Stimulated activated CD8-positive, alpha-beta memory T cell treated with anti-CD3 and anti-CD28 coated beads, Interleukin-15, amount 100 ng/mL, for 1 hour (primary cell): ENCODE results near the gene C16orf95.

Source experiments
- DNase-seq: peaks from one replicate; pipeline ENCODE4 v3.0.0-alpha.2; 2020; ENCODE audit warnings: low read depth

Gene C16orf95

GRCh38 chr16:87332150-87332549, 15.0 kb upstream of the C16orf95 start:
- DNase-seq = no peak

- no peak for DNase-seq
Measured at GRCh38 chr16:87331241-87331801, 14.1 kb upstream of the C16orf95 start.

- DNase-seq = no peak
Measured at GRCh38 chr16:87330646-87331045, 13.5 kb upstream of the C16orf95 start.

DNA sequence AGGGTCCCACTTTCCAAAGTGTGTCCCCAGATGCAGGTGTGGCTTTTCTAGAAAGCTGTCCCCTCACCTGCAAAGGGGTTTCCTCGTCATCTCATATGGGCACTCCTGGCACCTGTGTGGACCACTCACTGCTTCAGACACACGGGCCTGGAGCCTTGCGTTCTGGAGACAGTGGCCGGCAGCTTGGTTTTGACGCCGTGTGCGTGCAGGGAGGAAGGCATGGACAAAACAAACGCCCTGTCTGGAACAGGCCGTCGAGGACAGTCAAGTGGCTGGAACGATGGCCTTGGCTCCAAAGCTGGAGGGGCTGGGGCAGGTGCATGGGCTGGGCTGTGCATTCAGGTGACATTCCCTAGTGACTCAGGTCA, 13.0 kb upstream of the C16orf95 start:
- DNase-seq = no peak

- no peak for DNase-seq
Measured at GRCh38 chr16:87329436-87330256, 12.5 kb upstream of the C16orf95 start.

- no peak for DNase-seq
Measured at GRCh38 chr16:87328846-87329245, 11.7 kb upstream of the C16orf95 start.

GRCh38 chr16:87327798-87328495, 10.8 kb upstream of the C16orf95 start:
- no peak for DNase-seq

- no peak for DNase-seq
Measured at GRCh38 chr16:87326151-87326571, 9.0 kb upstream of the C16orf95 start.

DNA sequence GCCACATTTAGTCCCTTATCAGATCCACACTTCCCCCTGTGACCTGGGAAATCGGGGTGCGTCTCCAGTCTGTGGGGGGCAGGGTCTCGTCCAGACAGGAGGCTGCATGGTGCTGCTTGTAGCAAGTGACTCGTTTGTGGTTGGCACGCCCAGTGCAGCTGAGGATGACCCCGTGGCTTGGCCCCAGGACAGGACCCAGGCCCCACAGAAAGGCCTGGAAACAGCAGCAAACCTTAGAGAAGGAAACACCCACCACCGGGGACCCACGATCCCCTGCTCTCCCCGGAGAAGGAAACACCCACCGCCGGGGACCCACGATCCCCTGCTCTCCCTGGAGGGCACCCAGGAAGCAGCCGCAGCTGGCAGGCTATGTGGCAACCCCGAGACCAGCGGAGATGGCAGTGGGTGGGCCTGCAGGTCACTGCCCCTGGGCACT, 8.2 kb upstream of the C16orf95 start:
- no peak for DNase-seq

- DNase-seq = peak; percentile 21
Measured at GRCh38 chr16:87324411-87325275, 7.5 kb upstream of the C16orf95 start.

DNA sequence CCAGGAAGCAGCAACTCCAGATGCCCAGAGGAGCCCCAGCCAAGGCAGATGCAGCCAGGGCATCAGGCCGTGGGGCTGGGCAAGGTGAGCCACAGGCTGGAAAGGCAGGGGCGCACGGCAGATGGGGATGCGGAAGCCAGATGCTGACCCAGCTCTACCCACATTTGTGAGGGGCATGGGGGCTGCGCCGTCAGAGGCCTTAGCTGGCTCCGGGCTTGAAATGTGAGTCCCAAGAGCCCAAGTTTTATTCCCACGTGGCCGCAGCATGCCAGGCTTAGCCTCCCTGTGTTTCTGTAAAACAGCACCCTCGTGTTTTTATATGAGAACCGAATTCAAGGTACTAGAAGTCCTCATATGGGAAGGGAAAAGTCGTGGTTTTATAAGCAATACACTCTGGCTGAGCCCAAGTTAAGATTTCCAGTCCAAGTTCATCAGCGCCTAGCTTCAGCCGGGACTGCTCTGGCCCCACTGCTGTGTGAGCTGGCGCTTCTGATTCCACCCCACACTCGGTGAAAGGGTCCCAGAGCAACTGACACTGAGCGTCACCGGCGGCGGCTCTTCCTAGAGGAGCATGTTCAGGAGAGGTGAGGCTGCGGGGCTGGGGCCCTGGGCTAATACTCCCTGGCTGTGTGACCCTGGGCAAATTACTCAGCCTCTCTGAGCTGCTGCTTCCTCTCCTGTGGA, 6.7 kb upstream of the C16orf95 start:
- no peak for DNase-seq

- no peak for DNase-seq
Measured at GRCh38 chr16:87322833-87323726, 5.9 kb upstream of the C16orf95 start.

GRCh38 chr16:87322360-87322759, 5.2 kb upstream of the C16orf95 start:
- no peak for DNase-seq

DNA sequence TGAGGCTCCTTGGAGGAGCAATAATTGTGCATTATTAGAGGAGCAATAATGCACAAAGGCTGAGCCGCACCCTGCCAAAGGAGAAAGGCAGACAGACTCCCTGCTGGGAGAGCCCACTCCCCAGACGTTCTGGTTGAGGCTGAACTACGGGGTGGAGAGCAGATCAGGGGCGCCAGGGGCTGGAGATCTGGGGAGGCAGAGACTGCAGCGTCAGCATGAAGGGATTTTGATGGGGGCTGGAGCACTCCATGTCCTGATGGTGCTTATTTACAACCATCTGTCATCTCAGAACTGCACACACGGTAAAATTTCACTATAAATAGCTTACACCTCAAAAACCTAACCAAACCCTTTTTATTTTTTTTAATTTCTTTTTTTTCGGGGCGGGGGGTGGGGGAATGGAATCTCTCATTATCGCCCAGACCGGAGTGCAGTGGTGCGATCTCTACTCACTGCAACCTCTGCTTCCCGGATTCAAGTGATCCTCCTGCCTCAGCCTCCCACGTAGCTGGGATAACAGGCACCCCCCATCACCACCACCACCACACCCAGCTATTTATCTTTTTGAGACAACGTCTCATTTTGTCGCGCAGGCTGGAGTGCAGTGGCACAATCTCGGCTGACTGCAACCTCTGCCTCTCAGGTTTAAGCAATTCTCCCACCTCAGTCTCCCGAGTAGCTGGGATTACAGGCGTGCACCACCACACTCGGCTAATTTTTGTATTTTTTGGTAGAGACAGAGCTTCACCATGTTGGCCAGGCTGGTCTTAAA, 4.3 kb upstream of the C16orf95 start:
- no peak for DNase-seq

DNA sequence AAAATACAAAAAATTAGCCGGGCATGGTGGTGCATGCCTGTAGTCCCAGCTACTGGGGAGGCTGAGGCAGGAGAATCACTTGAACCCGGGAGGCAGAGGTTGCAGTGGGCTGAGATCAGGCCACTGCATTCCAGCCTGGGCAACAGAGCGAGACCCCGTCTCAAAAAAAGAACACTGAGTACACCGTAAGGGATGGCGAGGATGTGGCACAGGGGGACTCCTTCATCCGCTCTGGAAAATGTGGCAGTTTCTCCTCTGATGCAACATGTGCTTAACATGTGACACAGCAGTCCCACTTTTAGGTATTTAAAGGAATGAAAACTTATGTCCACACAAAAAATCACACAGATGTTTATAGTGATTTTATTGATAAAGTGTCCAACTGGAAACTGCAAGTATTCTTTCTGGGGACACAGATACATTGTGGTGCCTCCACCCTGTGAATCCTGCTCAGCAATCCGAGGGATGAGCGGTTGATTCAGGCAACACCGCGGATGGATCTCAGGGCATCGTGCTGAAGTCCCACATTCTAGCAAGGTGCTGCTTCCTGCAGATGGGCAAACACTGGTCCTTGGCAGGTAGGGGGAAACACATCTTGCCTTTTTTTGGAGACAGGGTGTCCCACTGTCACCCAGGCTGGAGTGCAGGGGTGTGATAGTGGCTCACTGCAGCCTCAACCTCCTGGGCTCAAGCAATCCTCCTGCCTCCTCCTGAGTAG, 3.5 kb upstream of the C16orf95 start:
- DNase-seq = no peak

GRCh38 chr16:87319997-87320491, 2.9 kb upstream of the C16orf95 start:
- no peak for DNase-seq

DNA sequence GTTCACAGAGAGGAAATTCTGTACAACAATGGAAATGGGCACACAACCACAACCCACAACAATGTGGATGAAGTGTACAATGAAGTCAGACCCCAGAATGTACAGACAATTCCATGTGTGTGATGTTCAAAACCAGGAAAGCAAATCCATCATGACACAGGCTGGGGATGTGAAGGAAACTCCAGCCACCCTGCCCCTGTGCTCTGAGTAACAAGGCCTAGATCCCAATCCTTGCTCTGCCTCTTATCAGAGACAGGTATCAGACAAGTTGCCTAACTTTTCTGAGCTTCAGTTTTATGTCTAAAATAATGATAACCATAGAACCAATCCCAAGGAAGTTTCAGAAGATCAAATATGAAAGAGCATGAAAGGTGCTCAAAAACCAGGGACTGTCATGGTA, 1.8 kb upstream of the C16orf95 start:
- DNase-seq = no peak

DNA sequence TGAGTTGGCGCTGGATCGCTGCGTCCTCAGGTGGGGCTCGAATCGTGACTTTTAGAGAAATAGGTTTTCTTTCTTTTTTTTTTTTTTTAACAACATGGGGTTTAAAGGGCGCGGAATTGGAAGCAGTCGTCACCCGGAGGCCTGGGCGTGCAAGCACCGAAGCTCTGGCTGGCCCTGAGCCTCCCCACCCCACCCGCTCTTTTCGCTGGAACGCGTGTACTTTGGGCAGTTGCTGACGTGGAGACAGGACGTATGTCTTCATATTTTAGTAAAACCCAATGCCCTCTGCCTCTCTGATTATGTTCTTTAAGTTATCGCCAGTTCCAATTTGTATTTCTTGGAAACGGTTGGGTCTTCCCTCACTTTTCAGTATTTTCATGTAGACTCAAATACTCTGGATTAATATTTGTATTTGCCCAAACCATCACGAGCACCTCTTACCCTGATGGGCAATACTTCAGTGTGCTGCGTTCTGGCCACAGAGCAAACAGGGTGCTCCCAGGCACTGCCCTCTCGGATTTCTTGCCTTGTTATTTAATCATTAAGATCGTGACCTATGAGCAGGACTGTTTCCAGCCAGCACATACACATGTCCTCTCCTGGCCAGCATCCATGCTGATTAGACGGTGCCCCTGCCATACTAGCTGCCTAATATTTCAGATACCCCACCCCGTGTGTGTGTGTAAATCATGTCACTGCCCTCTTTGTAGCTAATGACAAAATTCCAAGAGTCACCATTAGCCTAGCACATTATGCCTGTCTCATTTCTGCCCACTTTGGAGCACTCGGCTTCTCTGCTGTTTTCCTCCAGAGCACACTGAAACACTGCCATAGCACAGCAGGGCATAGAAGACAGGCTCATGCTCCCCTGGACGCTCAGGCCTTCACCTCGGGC, 805 bp upstream of the C16orf95 start:
- no peak for DNase-seq
